Nephron (organoid): Measurements from ENCODE around the gene PGS1.
A peak's percentile ranks its signal among the peaks of the same experiment; 100 is the strongest.

Experiments
- H3K27ac Mint-ChIP-seq, 3 experiments: 2 replicates each; pipeline ENCODE4 v1.8.0; 2020; ENCODE audit warnings: mixed read lengths in 3 of 3, mild to moderate bottlenecking in 2 of 3, moderate library complexity in 1 of 3
- H3K27me3 Mint-ChIP-seq: 2 replicates; pipeline ENCODE4 v1.8.0; 2021; ENCODE audit warnings: low read depth, mild to moderate bottlenecking, moderate library complexity, mixed read lengths
- H3K36me3 Mint-ChIP-seq: 2 replicates; pipeline ENCODE4 v1.8.0; 2020; ENCODE audit warnings: low read depth, mixed read lengths
- H3K4me1 Mint-ChIP-seq: 2 replicates; pipeline ENCODE4 v1.8.0; 2020; ENCODE audit warnings: mixed read lengths
- H3K4me3 Mint-ChIP-seq, 3 experiments: 2 replicates each; pipeline ENCODE4 v1.8.0; 2020; ENCODE audit warnings: mild to moderate bottlenecking in 3 of 3, mixed read lengths in 3 of 3, moderate library complexity in 2 of 3
- H3K9me3 Mint-ChIP-seq: 2 replicates; pipeline ENCODE4 v1.8.0; 2020; ENCODE audit warnings: mixed read lengths
- TF ChIP-seq, protein P1 (sequence below), 3 experiments: fragments of 200-600 bp; sonication (generic); IDR thresholded peaks; one replicate each; pipeline ENCODE4 v1.5.0; 2021; ENCODE audit warnings: antibody characterized with exemption in 3 of 3; ENCODE audit not compliant: unreplicated experiment in 3 of 3

The PGS1 gene

DNA sequence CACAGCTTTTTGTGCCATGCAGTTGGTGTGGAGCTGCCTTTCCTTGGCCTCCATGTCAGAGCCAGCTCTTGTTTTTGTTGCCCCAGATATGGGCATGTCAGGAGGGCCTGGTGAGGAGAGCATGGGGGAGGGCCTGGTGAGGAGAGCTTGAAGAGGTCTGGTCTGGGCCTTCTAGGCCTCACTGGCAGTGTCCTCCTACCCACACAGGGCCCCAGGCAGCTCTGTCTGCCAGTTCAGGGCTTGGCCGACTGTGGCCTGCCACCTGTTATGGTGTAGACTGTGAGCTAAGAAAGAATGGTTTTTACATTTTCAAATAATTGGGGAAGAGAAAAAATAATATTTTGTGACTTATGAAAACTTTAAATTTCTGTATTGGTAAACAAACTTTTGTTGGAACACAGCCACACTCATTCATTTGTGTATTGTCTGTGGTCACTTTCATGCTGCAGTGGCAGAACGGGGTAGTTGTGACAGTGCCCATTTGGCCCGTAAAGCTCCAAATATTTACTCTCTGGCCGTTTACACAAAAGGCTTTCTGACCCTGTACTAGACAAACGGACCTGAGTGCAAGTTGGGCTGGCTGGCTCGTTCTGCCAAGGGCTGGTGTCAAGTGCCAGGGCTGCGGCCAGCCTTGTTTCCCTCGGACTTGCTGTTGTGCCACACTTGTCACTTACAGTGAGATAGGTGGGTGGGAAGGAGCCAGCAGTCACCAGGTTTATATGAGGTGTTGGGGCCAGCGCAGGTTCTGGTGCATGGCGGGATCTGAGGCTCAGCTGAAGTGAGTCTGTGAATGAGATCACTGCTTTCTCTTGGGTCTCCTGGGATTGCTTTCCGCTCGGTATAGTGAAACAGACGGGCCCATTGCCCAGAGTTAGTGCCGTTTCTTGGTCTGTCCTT, 18.2 kb downstream of the PGS1 start:
- no peak overlapping the region for H3K27ac Mint-ChIP-seq
- no peaks in the 10 kb centered on the region for H3K27me3 Mint-ChIP-seq
- TF ChIP-seq, protein P1, sequence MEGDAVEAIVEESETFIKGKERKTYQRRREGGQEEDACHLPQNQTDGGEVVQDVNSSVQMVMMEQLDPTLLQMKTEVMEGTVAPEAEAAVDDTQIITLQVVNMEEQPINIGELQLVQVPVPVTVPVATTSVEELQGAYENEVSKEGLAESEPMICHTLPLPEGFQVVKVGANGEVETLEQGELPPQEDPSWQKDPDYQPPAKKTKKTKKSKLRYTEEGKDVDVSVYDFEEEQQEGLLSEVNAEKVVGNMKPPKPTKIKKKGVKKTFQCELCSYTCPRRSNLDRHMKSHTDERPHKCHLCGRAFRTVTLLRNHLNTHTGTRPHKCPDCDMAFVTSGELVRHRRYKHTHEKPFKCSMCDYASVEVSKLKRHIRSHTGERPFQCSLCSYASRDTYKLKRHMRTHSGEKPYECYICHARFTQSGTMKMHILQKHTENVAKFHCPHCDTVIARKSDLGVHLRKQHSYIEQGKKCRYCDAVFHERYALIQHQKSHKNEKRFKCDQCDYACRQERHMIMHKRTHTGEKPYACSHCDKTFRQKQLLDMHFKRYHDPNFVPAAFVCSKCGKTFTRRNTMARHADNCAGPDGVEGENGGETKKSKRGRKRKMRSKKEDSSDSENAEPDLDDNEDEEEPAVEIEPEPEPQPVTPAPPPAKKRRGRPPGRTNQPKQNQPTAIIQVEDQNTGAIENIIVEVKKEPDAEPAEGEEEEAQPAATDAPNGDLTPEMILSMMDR (IDR thresholded peaks at IDR 0.05; ENCODE audit: unreplicated experiment in 3 of 3), result no peak
- H3K4me1 Mint-ChIP-seq, result peaks cover 21% of the 10 kb centered on the region
- H3K36me3 Mint-ChIP-seq, result peaks cover 64% of the 10 kb centered on the region
- no peak overlapping the region for H3K4me3 Mint-ChIP-seq
- H3K9me3 Mint-ChIP-seq, result no peaks in the 10 kb centered on the region

DNA sequence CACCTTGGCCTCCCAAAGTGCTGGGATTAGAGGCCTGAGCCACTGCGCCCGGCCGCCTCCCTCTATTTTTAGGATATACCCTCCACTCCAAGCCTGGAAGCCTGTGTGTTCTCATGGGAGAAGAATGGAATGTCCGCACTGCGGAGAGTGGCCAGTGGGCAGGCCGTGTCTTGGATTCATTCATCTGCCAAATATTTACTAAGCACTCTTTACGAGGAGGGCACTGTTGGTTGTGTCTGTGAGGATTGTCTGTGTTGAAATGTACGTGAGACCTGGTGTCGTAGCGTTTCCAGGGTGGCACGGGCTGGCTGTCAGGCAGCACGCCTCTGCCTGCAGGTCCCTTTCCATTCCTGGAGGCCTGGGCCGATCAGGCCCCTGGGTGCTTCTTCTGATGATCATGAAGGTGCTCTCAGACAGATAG, 19.2 kb downstream of the PGS1 start:
- Mint-ChIP-seq H3K27me3 (no peaks in the 10 kb centered on the region), H3K4me3 (no peak overlapping the region), H3K9me3 (no peaks in the 10 kb centered on the region), H3K4me1 (peaks cover 21% of the 10 kb centered on the region), H3K36me3 (peaks cover 68% of the 10 kb centered on the region), H3K27ac (peak overlapping the region in 1 of 3 experiments; percentile 20)
- TF ChIP-seq, protein P1 (IDR thresholded peaks at IDR 0.05; ENCODE audit: unreplicated experiment in 3 of 3), result no peak

DNA sequence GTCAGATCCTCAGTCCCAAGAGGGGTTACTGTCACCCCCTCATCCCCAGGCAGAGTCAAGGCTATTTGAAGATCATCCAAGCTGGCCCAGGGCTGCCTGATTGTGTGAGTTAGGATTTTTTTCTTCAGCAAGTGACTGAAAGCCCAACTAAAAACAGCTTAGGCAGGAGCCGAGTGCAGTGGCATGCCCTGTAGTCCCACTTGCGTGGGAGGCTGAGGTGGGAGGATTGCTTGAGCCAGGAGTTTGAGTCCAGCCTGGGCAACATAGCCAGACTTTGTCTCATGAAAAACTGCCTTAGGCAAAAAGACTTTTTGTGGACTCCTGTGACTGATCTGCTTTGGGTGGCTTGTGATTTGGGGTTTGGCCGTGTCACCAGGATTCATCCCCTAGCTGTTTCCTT, 19.9 kb downstream of the PGS1 start:
- Mint-ChIP-seq H3K4me3 (no peak overlapping the region), H3K9me3 (no peaks in the 10 kb centered on the region), H3K4me1 (peaks cover 21% of the 10 kb centered on the region), H3K27ac (no peak overlapping the region), H3K36me3 (peaks cover 73% of the 10 kb centered on the region), H3K27me3 (no peaks in the 10 kb centered on the region)
- TF ChIP-seq, protein P1 (IDR thresholded peaks at IDR 0.05; ENCODE audit: unreplicated experiment in 3 of 3), result no peak

DNA sequence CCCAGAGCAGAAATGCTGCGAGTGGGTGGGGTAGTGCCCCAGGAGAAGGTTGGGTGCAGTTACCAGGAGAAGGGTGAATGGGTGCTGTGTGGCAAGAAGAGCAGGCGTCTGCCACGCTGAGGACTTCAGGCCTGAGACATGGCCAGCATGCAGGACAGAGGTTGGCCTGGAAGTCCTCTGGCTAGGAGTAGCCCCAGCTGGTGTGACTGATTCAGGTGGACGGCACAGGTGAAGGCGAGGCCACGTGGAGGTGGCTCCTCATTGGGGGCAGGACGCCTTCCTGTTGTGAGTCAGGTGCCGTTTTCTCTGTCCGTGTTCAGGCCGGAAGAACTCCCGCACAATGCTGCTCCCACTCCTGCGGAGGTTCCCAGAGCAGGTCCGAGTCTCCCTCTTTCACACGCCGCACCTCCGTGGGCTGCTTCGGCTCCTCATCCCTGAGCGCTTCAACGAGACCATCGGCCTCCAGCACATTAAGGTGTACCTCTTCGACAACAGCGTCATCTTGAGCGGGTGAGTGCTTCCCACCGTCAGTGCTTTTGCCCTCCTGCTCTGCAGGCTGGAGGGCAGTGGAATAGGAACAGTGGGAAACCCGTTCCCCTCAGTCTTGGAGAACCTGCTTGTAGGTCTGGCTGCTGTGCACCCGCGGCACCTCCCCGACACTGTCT, 20.7 kb downstream of the PGS1 start:
- TF ChIP-seq, protein P1 (IDR thresholded peaks at IDR 0.05; ENCODE audit: unreplicated experiment in 3 of 3), result no peak
- Mint-ChIP-seq H3K4me1 (peaks cover 21% of the 10 kb centered on the region), H3K27me3 (no peaks in the 10 kb centered on the region), H3K36me3 (peaks cover 76% of the 10 kb centered on the region), H3K27ac (no peak overlapping the region), H3K4me3 (no peak overlapping the region), H3K9me3 (no peaks in the 10 kb centered on the region)

DNA sequence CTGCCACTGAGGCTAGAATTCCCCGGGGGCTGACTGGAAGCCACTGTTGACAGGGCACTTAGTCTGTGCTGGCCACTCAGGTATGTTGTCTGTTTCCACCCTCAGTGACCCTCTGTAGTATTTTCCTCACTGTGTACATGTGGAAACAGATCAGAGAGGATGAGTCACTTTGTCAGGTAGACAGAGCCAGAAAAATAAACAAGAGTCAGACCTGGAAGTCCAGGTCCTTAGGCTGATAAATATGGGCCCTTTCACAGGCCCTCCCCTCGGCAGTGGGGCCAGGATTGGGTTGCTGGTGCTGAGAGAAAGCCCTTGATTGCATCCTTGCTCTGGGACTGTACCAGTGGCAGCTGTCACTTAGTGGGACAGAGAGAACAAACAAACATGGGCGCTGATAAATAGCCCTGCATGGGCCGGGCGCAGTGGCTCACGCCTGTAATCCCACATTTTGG, 21.3 kb downstream of the PGS1 start:
- Mint-ChIP-seq H3K27ac (no peak overlapping the region), H3K9me3 (no peaks in the 10 kb centered on the region), H3K4me1 (peaks cover 21% of the 10 kb centered on the region), H3K4me3 (no peak overlapping the region), H3K27me3 (no peaks in the 10 kb centered on the region), H3K36me3 (peaks cover 77% of the 10 kb centered on the region)
- TF ChIP-seq, protein P1 (IDR thresholded peaks at IDR 0.05; ENCODE audit: unreplicated experiment in 3 of 3), result no peak
